Mucosa of gallbladder (tissue), 1 donor: ENCODE measurements around the gene ARHGAP20. TPM values are rescaled to one million over a fixed set of nuclear protein-coding genes. Genes with fewer than 3 reads are reported as not detected.

ENCODE experiments used
- DNase-seq: peaks from one replicate; pipeline ENCODE4 v3.0.0-alpha.2; 2020; ENCODE audit warnings: low spot score
- total RNA-seq: library from RNA; stranded (reverse); gene quantifications from one replicate; pipeline ENCODE4 v1.2.1, GENCODE V29; 2021
- donor health status: DM: no; HTN: no; CAD: no.

Gene ARHGAP20
- total RNA-seq, 1 donor from 2014 or later: 2.7 TPM

GRCh38 chr11:110614031-110614430 lies 98.2 kb downstream of the ARHGAP20 start:
- DNase-seq: no peak

- no peak for DNase-seq
These were observed 98.9 kb downstream of the ARHGAP20 start for GRCh38 chr11:110613197-110613918.

- DNase-seq: no peak
These were observed 105.8 kb downstream of the ARHGAP20 start for GRCh38 chr11:110606415-110606814.

- DNase-seq: no peak
These were observed 110.3 kb downstream of the ARHGAP20 start for GRCh38 chr11:110601936-110602335.

GRCh38 chr11:110600322-110600721 lies 111.9 kb downstream of the ARHGAP20 start:
- no peak for DNase-seq

- DNase-seq: no peak
These were observed 113.0 kb downstream of the ARHGAP20 start for GRCh38 chr11:110599207-110599606.

GRCh38 chr11:110598725-110599124 lies 113.5 kb downstream of the ARHGAP20 start:
- DNase-seq: no peak

GRCh38 chr11:110587972-110588371 lies 124.3 kb downstream of the ARHGAP20 start:
- no peak for DNase-seq

- no peak for DNase-seq
These were observed 125.1 kb downstream of the ARHGAP20 start for GRCh38 chr11:110587129-110587528.

- no peak for DNase-seq
These were observed 128.1 kb downstream of the ARHGAP20 start for GRCh38 chr11:110584150-110584549.

GRCh38 chr11:110582728-110583432 lies 129.4 kb downstream of the ARHGAP20 start:
- no peak for DNase-seq

GRCh38 chr11:110580571-110580970 lies 131.7 kb downstream of the ARHGAP20 start:
- no peak for DNase-seq

GRCh38 chr11:110573411-110573810 lies 138.8 kb downstream of the ARHGAP20 start:
- no peak for DNase-seq

- no peak for DNase-seq
These were observed 141.0 kb downstream of the ARHGAP20 start for GRCh38 chr11:110571081-110571720.

- DNase-seq: no peak
These were observed 145.7 kb downstream of the ARHGAP20 start for GRCh38 chr11:110566577-110566976.

- DNase-seq: no peak
These were observed 146.6 kb downstream of the ARHGAP20 start for GRCh38 chr11:110565357-110566336.

- DNase-seq: no peak
These were observed 147.4 kb downstream of the ARHGAP20 start for GRCh38 chr11:110564676-110565356.

- no peak for DNase-seq
These were observed 167.5 kb downstream of the ARHGAP20 start for GRCh38 chr11:110544779-110545178.

- no peak for DNase-seq
These were observed 174.1 kb downstream of the ARHGAP20 start for GRCh38 chr11:110538154-110538553.

GRCh38 chr11:110530900-110531741 lies 181.1 kb downstream of the ARHGAP20 start:
- no peak for DNase-seq
